HL-60/S4 (cell line): ENCODE results near the gene DDAH2.

Experiments
- in situ Hi-C: fragments of 300-500 bp; cut with MboI; formaldehyde crosslinking; loops from 2 replicates; pipeline ENCODE4 v1.14.3; 2022; ENCODE audit warnings: low sequenced_read_pairs

Gene DDAH2

GRCh38 chr6:31733734-31734133 is 4.6 kb upstream of the DDAH2 start:
- in situ Hi-C loops = no loop called here

- in situ Hi-C loops = no loop called here
These were observed 2.9 kb upstream of the DDAH2 start for GRCh38 chr6:31732029-31732428.

- in situ Hi-C loops = no loop called here
These were observed 1.6 kb upstream of the DDAH2 start for GRCh38 chr6:31730631-31731086.

- in situ Hi-C loops = no loop called here
These were observed 1.0 kb upstream of the DDAH2 start for GRCh38 chr6:31729979-31730630.

GRCh38 chr6:31729515-31729978 is 448 bp upstream of the DDAH2 start:
- in situ Hi-C loops = no loop called here

GRCh38 chr6:31727717-31728671 is 1.1 kb downstream of the DDAH2 start:
- in situ Hi-C loops = no loop called here

- in situ Hi-C loops = no loop called here
These were observed 1.9 kb downstream of the DDAH2 start for GRCh38 chr6:31727034-31727716.

- in situ Hi-C loops = no loop called here
These were observed 3.4 kb downstream of the DDAH2 start for GRCh38 chr6:31725502-31726350.

GRCh38 chr6:31723980-31724691 is 5.0 kb downstream of the DDAH2 start:
- in situ Hi-C loops = no loop called here

- in situ Hi-C loops = no loop called here
These were observed 5.7 kb downstream of the DDAH2 start, which contains the start of gene MPIG6B for GRCh38 chr6:31723245-31723979. TSS of gene MPIG6B (plus strand) at chr6:31723373. CDS start at chr6:31723384, 11 bp downstream.

GRCh38 chr6:31722173-31722572 is 6.9 kb downstream of the DDAH2 start:
- in situ Hi-C loops = no loop called here

GRCh38 chr6:31721351-31722020 is 7.6 kb downstream of the DDAH2 start, which contains the start of gene LY6G6C:
TSS of gene LY6G6C (minus strand) at chr6:31721746. CDS start at chr6:31721679, 67 bp downstream.
- in situ Hi-C loops = no loop called here

- in situ Hi-C loops = no loop called here
These were observed 8.8 kb downstream of the DDAH2 start for GRCh38 chr6:31720196-31720770.

GRCh38 chr6:31719001-31719400 is 10.1 kb downstream of the DDAH2 start:
- in situ Hi-C loops = no loop called here

- in situ Hi-C loops = no loop called here
These were observed 10.8 kb downstream of the DDAH2 start for GRCh38 chr6:31718265-31718664.

GRCh38 chr6:31717499-31718222 is 11.4 kb downstream of the DDAH2 start:
- in situ Hi-C loops = no loop called here
